ENCODE results near the gene PIK3R6.

Gene PIK3R6

DNA sequence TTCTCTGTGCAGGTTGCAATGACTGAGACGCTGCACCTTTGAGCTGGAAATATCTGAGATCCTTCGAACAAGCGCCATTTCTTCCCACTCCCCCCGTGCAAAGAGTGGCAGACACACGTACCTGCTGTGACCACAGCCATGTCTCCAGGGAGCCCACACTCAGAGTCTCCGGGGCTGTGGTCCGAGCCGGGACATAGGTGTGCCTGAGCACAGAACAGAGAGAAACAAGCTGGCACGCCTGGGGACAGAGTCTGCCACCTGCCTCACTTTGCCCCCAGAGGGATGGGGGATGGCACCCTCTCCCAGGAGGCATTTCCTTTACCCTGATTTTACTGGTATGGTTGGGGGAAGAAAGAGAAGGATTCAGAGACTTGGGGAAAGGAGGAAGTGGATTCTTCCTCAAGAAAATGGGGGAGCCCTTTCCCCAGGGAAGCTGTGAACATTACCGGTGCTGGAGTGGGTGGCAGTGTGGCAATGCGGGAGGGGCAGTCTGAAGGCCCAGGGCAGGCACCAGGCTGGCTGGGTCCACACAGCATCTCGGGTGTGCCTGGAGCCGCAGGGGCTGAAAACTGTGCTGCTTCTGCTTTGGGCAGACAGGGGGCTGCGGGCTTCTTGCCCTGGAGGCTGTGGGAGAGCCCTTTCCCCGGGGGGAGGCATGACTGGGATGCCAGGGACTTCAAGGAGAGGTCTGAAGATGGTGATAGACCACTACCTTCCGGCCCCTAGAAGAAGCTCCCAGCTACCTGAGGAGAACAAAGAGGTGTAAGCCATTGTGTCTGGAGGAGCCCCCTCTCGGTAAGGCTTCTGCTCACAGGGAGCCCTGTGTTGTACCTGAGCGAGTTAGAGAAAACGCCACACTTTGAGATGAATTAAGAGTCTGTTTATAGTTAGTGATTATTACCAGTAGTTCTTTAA is 6.6 kb upstream of the PIK3R6 start:
- Histone ChIP-seq H3K4me1 (ENCODE audit: control insufficient read depth in 2 of 2, insufficient read depth in 2 of 2, low read length in 2 of 2) (peaks cover 0 to 2% of the 10 kb centered on the region in 2 donors), H3K9me3 (ENCODE audit: control insufficient read depth in 2 of 2, low read length in 2 of 2) (no peaks in the 10 kb centered on the region), H3K9ac (ENCODE audit: low read depth in 1 of 2, low read length in 2 of 2) (no peak overlapping the region), H3K27ac (ENCODE audit: low read depth in 2 of 2, low read length in 2 of 2) (no peak overlapping the region), H3K4me3 (ENCODE audit: low read length in 2 of 2) (no peak overlapping the region), H3K27me3 (ENCODE audit: control insufficient read depth in 2 of 2, insufficient read depth in 2 of 2, low read length in 2 of 2) (peaks cover 0 to 2% of the 10 kb centered on the region in 2 donors), H3K36me3 (ENCODE audit: control insufficient read depth in 2 of 2, insufficient read depth in 2 of 2, low read length in 2 of 2) (no peaks in the 10 kb centered on the region)

- no peak overlapping the region for H3K4me3 ChIP-seq (ENCODE audit: low read length in 2 of 2)
These were observed 5.4 kb upstream of the PIK3R6 start for GRCh38 chr17:8872705-8873435.

DNA sequence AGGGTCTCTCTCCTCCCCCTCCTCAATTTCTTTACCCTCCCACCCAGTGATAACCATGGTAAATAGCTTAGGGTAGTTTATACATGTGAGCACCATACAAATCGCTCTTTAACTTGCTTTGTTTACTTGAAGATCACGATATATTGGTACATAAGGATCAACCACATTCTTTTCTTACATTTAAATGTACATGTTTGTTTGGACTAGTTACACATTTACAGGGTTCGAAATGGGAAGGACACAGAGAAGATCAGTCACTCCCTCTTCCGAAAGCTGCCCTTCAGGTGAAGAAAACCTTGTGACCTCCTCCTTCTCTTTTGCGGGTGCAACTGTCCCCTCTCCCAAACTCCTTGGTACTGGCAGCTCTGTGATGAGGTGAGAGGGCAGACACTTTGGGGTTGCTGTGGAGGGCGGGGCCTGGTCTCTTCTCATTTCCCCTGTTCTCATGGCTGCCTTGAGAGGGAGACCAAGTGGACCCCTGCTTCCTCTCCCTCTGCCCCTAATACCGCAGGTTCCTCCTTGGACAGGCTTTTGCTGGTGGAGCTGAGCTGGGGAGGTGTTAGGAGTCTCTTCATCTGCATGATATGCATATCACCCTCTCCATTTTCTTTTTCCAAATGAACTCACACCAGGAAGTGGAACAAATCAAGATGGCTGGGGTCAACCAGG is 4.7 kb upstream of the PIK3R6 start:
- Histone ChIP-seq H3K27ac (ENCODE audit: low read depth in 2 of 2, low read length in 2 of 2) (no peak overlapping the region), H3K27me3 (ENCODE audit: control insufficient read depth in 2 of 2, insufficient read depth in 2 of 2, low read length in 2 of 2) (peaks cover 0 to 2% of the 10 kb centered on the region in 2 donors), H3K4me3 (ENCODE audit: low read length in 2 of 2) (no peak overlapping the region), H3K4me1 (ENCODE audit: control insufficient read depth in 2 of 2, insufficient read depth in 2 of 2, low read length in 2 of 2) (peaks cover 0 to 2% of the 10 kb centered on the region in 2 donors), H3K36me3 (ENCODE audit: control insufficient read depth in 2 of 2, insufficient read depth in 2 of 2, low read length in 2 of 2) (no peaks in the 10 kb centered on the region), H3K9me3 (ENCODE audit: control insufficient read depth in 2 of 2, low read length in 2 of 2) (no peaks in the 10 kb centered on the region), H3K9ac (ENCODE audit: low read depth in 1 of 2, low read length in 2 of 2) (no peak overlapping the region)

More at GRCh38 chr17:8872705-8873435, 5.4 kb upstream of the PIK3R6 start:
- H3K9ac ChIP-seq (ENCODE audit: low read depth in 1 of 2, low read length in 2 of 2): no peak overlapping the region
- no peaks in the 10 kb centered on the region for H3K9me3 ChIP-seq (ENCODE audit: control insufficient read depth in 2 of 2, low read length in 2 of 2)
- peaks cover 0 to 2% of the 10 kb centered on the region in 2 donors for H3K27me3 ChIP-seq (ENCODE audit: control insufficient read depth in 2 of 2, insufficient read depth in 2 of 2, low read length in 2 of 2)
- H3K36me3 ChIP-seq (ENCODE audit: control insufficient read depth in 2 of 2, insufficient read depth in 2 of 2, low read length in 2 of 2): no peaks in the 10 kb centered on the region
- peaks cover 0 to 2% of the 10 kb centered on the region in 2 donors for H3K4me1 ChIP-seq (ENCODE audit: control insufficient read depth in 2 of 2, insufficient read depth in 2 of 2, low read length in 2 of 2)
- no peak overlapping the region for H3K27ac ChIP-seq (ENCODE audit: low read depth in 2 of 2, low read length in 2 of 2)

- H3K4me1 ChIP-seq (ENCODE audit: control insufficient read depth in 2 of 2, insufficient read depth in 2 of 2, low read length in 2 of 2): peaks cover 0 to 2% of the 10 kb centered on the region in 2 donors
- H3K27me3 ChIP-seq (ENCODE audit: control insufficient read depth in 2 of 2, insufficient read depth in 2 of 2, low read length in 2 of 2): peaks cover 0 to 2% of the 10 kb centered on the region in 2 donors
- no peak overlapping the region for H3K9ac ChIP-seq (ENCODE audit: low read depth in 1 of 2, low read length in 2 of 2)
- no peaks in the 10 kb centered on the region for H3K9me3 ChIP-seq (ENCODE audit: control insufficient read depth in 2 of 2, low read length in 2 of 2)
- no peak overlapping the region for H3K27ac ChIP-seq (ENCODE audit: low read depth in 2 of 2, low read length in 2 of 2)
- H3K36me3 ChIP-seq (ENCODE audit: control insufficient read depth in 2 of 2, insufficient read depth in 2 of 2, low read length in 2 of 2): no peaks in the 10 kb centered on the region
- no peak overlapping the region for H3K4me3 ChIP-seq (ENCODE audit: low read length in 2 of 2)
These were observed 3.7 kb upstream of the PIK3R6 start for GRCh38 chr17:8871081-8871581.

- Histone ChIP-seq H3K9ac (ENCODE audit: low read depth in 1 of 2, low read length in 2 of 2) (no peak overlapping the region), H3K9me3 (ENCODE audit: control insufficient read depth in 2 of 2, low read length in 2 of 2) (no peaks in the 10 kb centered on the region), H3K27ac (ENCODE audit: low read depth in 2 of 2, low read length in 2 of 2) (no peak overlapping the region), H3K4me3 (ENCODE audit: low read length in 2 of 2) (no peak overlapping the region), H3K36me3 (ENCODE audit: control insufficient read depth in 2 of 2, insufficient read depth in 2 of 2, low read length in 2 of 2) (no peaks in the 10 kb centered on the region), H3K27me3 (ENCODE audit: control insufficient read depth in 2 of 2, insufficient read depth in 2 of 2, low read length in 2 of 2) (peaks cover 0 to 2% of the 10 kb centered on the region in 2 donors), H3K4me1 (ENCODE audit: control insufficient read depth in 2 of 2, insufficient read depth in 2 of 2, low read length in 2 of 2) (peaks cover 0 to 2% of the 10 kb centered on the region in 2 donors)
These were observed 3.0 kb upstream of the PIK3R6 start for GRCh38 chr17:8870406-8871040.

- H3K27me3 ChIP-seq (ENCODE audit: control insufficient read depth in 2 of 2, insufficient read depth in 2 of 2, low read length in 2 of 2): peaks cover 0 to 5% of the 10 kb centered on the region in 2 donors
- H3K36me3 ChIP-seq (ENCODE audit: control insufficient read depth in 2 of 2, insufficient read depth in 2 of 2, low read length in 2 of 2): no peaks in the 10 kb centered on the region
- no peak overlapping the region for H3K4me3 ChIP-seq (ENCODE audit: low read length in 2 of 2)
- H3K27ac ChIP-seq (ENCODE audit: low read depth in 2 of 2, low read length in 2 of 2): no peak overlapping the region
- H3K9me3 ChIP-seq (ENCODE audit: control insufficient read depth in 2 of 2, low read length in 2 of 2): no peaks in the 10 kb centered on the region
- H3K4me1 ChIP-seq (ENCODE audit: control insufficient read depth in 2 of 2, insufficient read depth in 2 of 2, low read length in 2 of 2): peaks cover 0 to 2% of the 10 kb centered on the region in 2 donors
- no peak overlapping the region for H3K9ac ChIP-seq (ENCODE audit: low read depth in 1 of 2, low read length in 2 of 2)
These were observed 1.8 kb upstream of the PIK3R6 start for GRCh38 chr17:8869114-8869815.

DNA sequence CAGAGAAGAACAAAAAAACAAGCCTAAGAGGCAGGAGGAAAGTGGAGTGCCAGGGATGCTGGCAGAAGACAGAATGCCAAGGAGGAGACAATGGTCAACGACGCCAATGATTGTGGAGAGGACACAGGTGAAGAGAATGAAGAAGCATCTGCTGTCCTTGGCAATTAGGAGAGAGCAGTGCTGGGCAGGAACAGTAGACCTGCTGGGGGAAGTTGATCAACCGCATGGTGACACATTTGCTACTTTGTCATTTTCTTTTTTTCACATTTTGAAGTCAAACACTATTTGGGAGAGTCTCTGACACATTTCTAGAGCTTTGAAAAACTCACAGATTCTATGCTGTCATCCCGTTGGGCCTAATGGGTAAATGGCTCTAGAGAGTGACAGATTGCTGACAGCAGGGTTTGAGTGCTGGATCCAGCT is 1.1 kb upstream of the PIK3R6 start:
- Histone ChIP-seq H3K9me3 (ENCODE audit: control insufficient read depth in 2 of 2, low read length in 2 of 2) (no peaks in the 10 kb centered on the region), H3K9ac (ENCODE audit: low read depth in 1 of 2, low read length in 2 of 2) (no peak overlapping the region), H3K27ac (ENCODE audit: low read depth in 2 of 2, low read length in 2 of 2) (peak overlapping the region in 1 of 2 donors; percentile 23), H3K4me3 (ENCODE audit: low read length in 2 of 2) (no peak overlapping the region), H3K27me3 (ENCODE audit: control insufficient read depth in 2 of 2, insufficient read depth in 2 of 2, low read length in 2 of 2) (peaks cover 0 to 4% of the 10 kb centered on the region in 2 donors), H3K36me3 (ENCODE audit: control insufficient read depth in 2 of 2, insufficient read depth in 2 of 2, low read length in 2 of 2) (no peaks in the 10 kb centered on the region), H3K4me1 (ENCODE audit: control insufficient read depth in 2 of 2, insufficient read depth in 2 of 2, low read length in 2 of 2) (peaks cover 0 to 2% of the 10 kb centered on the region in 2 donors)

DNA sequence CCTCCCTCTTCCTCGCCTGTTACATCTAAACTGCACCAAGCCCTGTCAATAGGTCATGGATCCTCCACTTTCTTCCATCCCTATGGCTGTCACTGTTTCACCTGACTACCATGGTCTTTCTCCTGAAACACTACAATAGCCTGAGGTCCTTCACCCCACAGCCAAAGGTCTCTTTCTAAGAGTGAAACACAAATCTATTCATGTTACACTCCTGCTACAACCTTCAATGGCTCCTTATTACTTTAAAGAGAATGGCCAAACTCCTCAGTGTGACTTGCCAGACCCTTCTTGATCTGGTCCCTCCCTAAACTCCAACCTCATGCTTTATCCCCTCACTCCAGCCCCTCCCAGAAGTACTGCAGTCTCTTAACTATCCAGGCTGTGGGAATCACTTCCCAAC is 618 bp upstream of the PIK3R6 start:
- no peaks in the 10 kb centered on the region for H3K9me3 ChIP-seq (ENCODE audit: control insufficient read depth in 2 of 2, low read length in 2 of 2)
- peaks cover 0 to 3% of the 10 kb centered on the region in 2 donors for H3K27me3 ChIP-seq (ENCODE audit: control insufficient read depth in 2 of 2, insufficient read depth in 2 of 2, low read length in 2 of 2)
- H3K4me1 ChIP-seq (ENCODE audit: control insufficient read depth in 2 of 2, insufficient read depth in 2 of 2, low read length in 2 of 2): peaks cover 0 to 2% of the 10 kb centered on the region in 2 donors
- H3K27ac ChIP-seq (ENCODE audit: low read depth in 2 of 2, low read length in 2 of 2): peak overlapping the region in 1 of 2 donors; percentile 23
- H3K4me3 ChIP-seq (ENCODE audit: low read length in 2 of 2): no peak overlapping the region
- no peak overlapping the region for H3K9ac ChIP-seq (ENCODE audit: low read depth in 1 of 2, low read length in 2 of 2)
- no peaks in the 10 kb centered on the region for H3K36me3 ChIP-seq (ENCODE audit: control insufficient read depth in 2 of 2, insufficient read depth in 2 of 2, low read length in 2 of 2)

DNA sequence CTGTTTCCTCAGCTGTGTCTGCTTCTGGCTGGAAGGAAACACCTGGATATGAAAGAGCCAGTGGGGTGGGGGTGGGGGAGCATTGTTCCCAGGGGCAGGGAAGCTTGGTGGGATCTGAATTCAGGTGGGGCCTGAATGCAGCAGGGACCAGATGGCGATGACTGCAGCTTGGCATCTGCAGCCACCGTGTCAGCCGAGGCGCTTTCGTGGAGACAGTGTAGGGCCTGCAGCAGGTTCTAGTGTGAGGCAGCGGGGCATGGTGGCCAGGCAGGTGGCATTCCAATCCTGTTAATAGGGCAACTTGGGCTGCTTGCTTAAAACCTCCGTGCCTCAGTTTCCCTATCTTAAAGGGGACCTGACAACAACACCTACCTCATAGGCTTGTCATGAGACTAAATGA is 1.7 kb downstream of the PIK3R6 start:
- Histone ChIP-seq H3K9ac (ENCODE audit: low read depth in 1 of 2, low read length in 2 of 2) (no peak overlapping the region), H3K9me3 (ENCODE audit: control insufficient read depth in 2 of 2, low read length in 2 of 2) (no peaks in the 10 kb centered on the region), H3K36me3 (ENCODE audit: control insufficient read depth in 2 of 2, insufficient read depth in 2 of 2, low read length in 2 of 2) (no peaks in the 10 kb centered on the region), H3K4me3 (ENCODE audit: low read length in 2 of 2) (no peak overlapping the region), H3K27ac (ENCODE audit: low read depth in 2 of 2, low read length in 2 of 2) (no peak overlapping the region), H3K27me3 (ENCODE audit: control insufficient read depth in 2 of 2, insufficient read depth in 2 of 2, low read length in 2 of 2) (peaks cover 0 to 3% of the 10 kb centered on the region in 2 donors), H3K4me1 (ENCODE audit: control insufficient read depth in 2 of 2, insufficient read depth in 2 of 2, low read length in 2 of 2) (no peaks in the 10 kb centered on the region)
